NCI-H1048 (cell line): ENCODE results near the gene TTBK2.
A peak's percentile ranks its signal among the peaks of the same experiment; 100 is the strongest.

Source experiments
- DNase-seq: peaks from one replicate; lab custom pipeline; 2025; lab: John Stamatoyannopoulos, UW

TTBK2 gene

GRCh38 chr15:42727750-42728381, 192.7 kb downstream of the TTBK2 start:
- DNase-seq, result no peak

GRCh38 chr15:42726114-42726513, 194.5 kb downstream of the TTBK2 start:
- no peak for DNase-seq

- DNase-seq, result no peak
These were observed 195.2 kb downstream of the TTBK2 start for GRCh38 chr15:42725331-42725903.

GRCh38 chr15:42724276-42724675, 196.3 kb downstream of the TTBK2 start:
- DNase-seq, result no peak

GRCh38 chr15:42723068-42723467, 197.5 kb downstream of the TTBK2 start:
- DNase-seq, result no peak

GRCh38 chr15:42721916-42722315, 198.7 kb downstream of the TTBK2 start:
- no peak for DNase-seq

- no peak for DNase-seq
These were observed 199.6 kb downstream of the TTBK2 start for GRCh38 chr15:42721016-42721415.

GRCh38 chr15:42720071-42720470, 200.5 kb downstream of the TTBK2 start:
- no peak for DNase-seq

- no peak for DNase-seq
These were observed 201.5 kb downstream of the TTBK2 start for GRCh38 chr15:42719043-42719442.

GRCh38 chr15:42716626-42717025, 204.0 kb downstream of the TTBK2 start:
- no peak for DNase-seq

- no peak for DNase-seq
These were observed 204.5 kb downstream of the TTBK2 start for GRCh38 chr15:42716125-42716524.

GRCh38 chr15:42712584-42712983, 208.0 kb downstream of the TTBK2 start:
- DNase-seq, result no peak

GRCh38 chr15:42711746-42712145, 208.8 kb downstream of the TTBK2 start:
- DNase-seq, result no peak

- no peak for DNase-seq
These were observed 209.9 kb downstream of the TTBK2 start for GRCh38 chr15:42710662-42711061.

GRCh38 chr15:42707873-42708544, 212.6 kb downstream of the TTBK2 start:
- DNase-seq, result no peak

GRCh38 chr15:42707068-42707467, 213.5 kb downstream of the TTBK2 start:
- DNase-seq, result no peak

- no peak for DNase-seq
These were observed 215.2 kb downstream of the TTBK2 start for GRCh38 chr15:42705336-42705735.

- DNase-seq, result peak; percentile 41
These were observed 216.1 kb downstream of the TTBK2 start for GRCh38 chr15:42704492-42704926.

GRCh38 chr15:42696626-42697025, 224.0 kb downstream of the TTBK2 start:
- no peak for DNase-seq

- DNase-seq, result no peak
These were observed 225.0 kb downstream of the TTBK2 start for GRCh38 chr15:42695527-42696071.

GRCh38 chr15:42694398-42694797, 226.2 kb downstream of the TTBK2 start:
- no peak for DNase-seq

GRCh38 chr15:42693942-42694341, 226.6 kb downstream of the TTBK2 start:
- no peak for DNase-seq

GRCh38 chr15:42693496-42693895, 227.1 kb downstream of the TTBK2 start:
- no peak for DNase-seq
